Activated CD4-positive, alpha-beta T cell treated with anti-CD3 and anti-CD28 coated beads, Interleukin-2, amount 50 U/mL, for 48 hours (primary cell): ENCODE measurements around the gene GLP2R.
A peak's percentile ranks its signal among the peaks of the same experiment; 100 is the strongest.
"Not testable (repeated sequence)": the region's sequence is repeated elsewhere in the genome, so short reads cannot be mapped to it uniquely, and the experiment has no call there.

Experiments used
- DNase-seq, 2 experiments: peaks; one replicate each; pipeline ENCODE4 v3.0.0-alpha.2; 2020

GLP2R gene

GRCh38 chr17:9900044-9900594 lies 74.4 kb downstream of the GLP2R start:
- no peak for DNase-seq

- no peak for DNase-seq
Measured at GRCh38 chr17:9900784-9901183, 75.1 kb downstream of the GLP2R start.

GRCh38 chr17:9902120-9902519 lies 76.4 kb downstream of the GLP2R start:
- no peak for DNase-seq

- DNase-seq: no peak
Measured at GRCh38 chr17:9904277-9905077, 78.8 kb downstream of the GLP2R start.

- no peak for DNase-seq
Measured at GRCh38 chr17:9905078-9905415, 79.3 kb downstream of the GLP2R start, which contains the start of gene RCVRN. Gene RCVRN, minus strand, starts transcription at chr17:9905271. Its CDS starts 91 bp downstream, at chr17:9905180.

GRCh38 chr17:9905902-9906301 lies 80.2 kb downstream of the GLP2R start:
- peak; percentile 25 to 33 for DNase-seq

- DNase-seq: no peak
Measured at GRCh38 chr17:9906616-9907015, 80.9 kb downstream of the GLP2R start.

- no peak for DNase-seq
Measured at GRCh38 chr17:9907131-9907530, 81.4 kb downstream of the GLP2R start.

- no peak for DNase-seq
Measured at GRCh38 chr17:9907883-9908648, 82.3 kb downstream of the GLP2R start.

- no peak for DNase-seq
Measured at GRCh38 chr17:9908649-9909042, 82.9 kb downstream of the GLP2R start.

- DNase-seq: no peak
Measured at GRCh38 chr17:9911089-9911488, 85.4 kb downstream of the GLP2R start.

- DNase-seq: no peak
Measured at GRCh38 chr17:9912121-9913099, 86.7 kb downstream of the GLP2R start.

- no peak for DNase-seq
Measured at GRCh38 chr17:9913476-9913875, 87.8 kb downstream of the GLP2R start.

- no peak for DNase-seq
Measured at GRCh38 chr17:9916108-9916507, 90.4 kb downstream of the GLP2R start.

- DNase-seq: no peak
Measured at GRCh38 chr17:9917131-9917530, 91.4 kb downstream of the GLP2R start.

- no peak for DNase-seq
Measured at GRCh38 chr17:9917801-9918200, 92.1 kb downstream of the GLP2R start.

- DNase-seq: no peak
Measured at GRCh38 chr17:9918352-9918751, 92.6 kb downstream of the GLP2R start.

GRCh38 chr17:9918804-9919352 lies 93.2 kb downstream of the GLP2R start:
- DNase-seq: no peak

GRCh38 chr17:9921216-9921615 lies 95.5 kb downstream of the GLP2R start:
- not testable (repeated sequence) for DNase-seq

- no peak for DNase-seq
Measured at GRCh38 chr17:9922012-9922848, 96.5 kb downstream of the GLP2R start.

- no peak for DNase-seq
Measured at GRCh38 chr17:9924735-9925191, 99.0 kb downstream of the GLP2R start.
